ENCODE data around the gene OGFRL1.

Gene OGFRL1

DNA sequence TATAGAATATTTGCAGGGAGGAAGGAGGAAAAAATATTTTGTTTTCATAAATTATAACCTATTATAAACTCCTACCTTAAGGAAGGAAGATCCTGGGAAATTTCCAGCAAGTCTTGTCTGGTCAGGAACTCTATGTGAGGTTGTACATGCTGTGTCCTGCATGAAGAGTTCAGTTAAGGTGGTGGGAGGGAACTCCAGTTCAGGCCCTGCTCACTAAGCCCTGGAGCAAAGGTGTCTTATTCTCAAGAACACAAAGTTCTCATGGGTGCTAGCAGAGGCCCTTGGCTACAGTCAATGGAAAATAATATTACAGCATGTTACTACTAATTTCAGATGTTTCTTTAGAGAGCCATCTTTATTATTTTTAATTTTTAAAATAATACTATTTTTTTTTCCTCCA lies 3.8 kb upstream of the OGFRL1 start:
- no peak for DNase-seq

DNA sequence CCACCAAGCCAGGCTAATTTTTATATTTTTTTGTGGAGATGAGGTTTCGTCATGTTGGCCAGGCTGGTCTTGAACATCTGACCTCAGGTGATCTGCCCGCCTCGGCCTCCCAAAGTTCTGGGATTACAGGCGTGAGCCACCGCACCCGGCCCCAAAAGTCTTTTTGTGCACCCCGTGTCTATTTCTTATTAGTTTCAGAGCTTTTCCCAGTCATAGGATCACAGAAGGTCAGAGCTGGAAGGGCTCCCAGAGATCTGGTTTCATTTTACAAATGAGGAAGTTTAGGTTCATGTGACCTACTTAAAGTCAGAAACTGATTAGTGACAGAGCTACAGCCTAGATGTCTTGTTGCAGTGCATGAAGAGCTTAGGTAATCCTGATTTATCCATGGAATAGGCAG lies 1.6 kb upstream of the OGFRL1 start:
- peak in 1 of 56 donors; percentile 4 for DNase-seq

DNA sequence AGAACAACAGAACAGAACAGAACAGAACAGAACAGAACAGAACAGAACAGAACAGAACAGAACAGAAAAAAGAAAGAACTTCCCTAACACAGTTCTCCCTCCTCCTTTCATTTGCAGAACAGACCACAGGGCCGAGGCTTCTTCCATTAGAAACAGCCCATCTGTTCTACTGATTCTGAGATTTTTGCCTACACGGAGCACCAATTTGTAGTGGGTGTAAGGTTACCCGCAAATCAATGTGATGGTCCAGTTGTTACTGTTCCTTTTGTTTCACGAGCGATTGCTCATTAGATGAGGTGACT lies 734 bp upstream of the OGFRL1 start:
- no peak for DNase-seq

DNA sequence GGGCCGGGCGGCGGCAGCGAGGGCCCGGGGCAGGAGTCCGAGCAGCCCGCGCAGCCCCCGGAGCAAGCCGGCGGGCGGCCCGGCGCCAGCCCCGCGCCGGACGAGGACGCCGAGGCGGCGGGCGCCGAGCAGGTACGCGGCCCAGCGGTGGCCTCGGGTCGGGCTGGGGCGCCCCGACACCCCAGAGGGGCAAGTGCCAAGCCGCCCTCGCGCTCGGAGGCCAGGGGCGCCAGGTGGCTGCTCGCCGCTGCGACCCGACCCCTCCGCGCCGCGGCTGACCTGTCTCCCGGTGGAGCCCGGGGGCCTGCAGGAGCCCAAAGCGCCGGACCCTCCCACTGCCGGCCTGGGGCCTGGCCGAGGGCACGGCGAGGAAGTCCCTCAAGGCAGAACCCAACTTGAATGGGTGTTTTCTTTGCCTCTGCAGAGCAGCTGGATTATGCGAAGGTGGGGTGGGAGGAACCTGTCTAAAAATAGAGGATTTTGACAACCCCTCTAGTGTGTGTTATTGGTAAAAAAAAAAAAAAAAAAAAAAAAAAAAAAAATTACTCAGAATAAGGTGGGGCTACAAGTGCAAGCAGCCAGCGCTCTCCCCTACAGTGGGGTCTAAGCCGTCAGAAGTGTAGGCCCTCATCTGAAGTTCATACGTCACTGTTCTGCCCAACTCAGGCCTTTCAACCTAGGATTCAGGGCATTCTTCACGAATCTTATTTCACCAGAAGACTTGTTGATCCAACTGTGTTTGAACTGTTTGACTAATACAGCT lies 609 bp downstream of the OGFRL1 start:
- DNase-seq: peak in 24 of 56 donors; percentile 5 to 63 (median 24)

DNA sequence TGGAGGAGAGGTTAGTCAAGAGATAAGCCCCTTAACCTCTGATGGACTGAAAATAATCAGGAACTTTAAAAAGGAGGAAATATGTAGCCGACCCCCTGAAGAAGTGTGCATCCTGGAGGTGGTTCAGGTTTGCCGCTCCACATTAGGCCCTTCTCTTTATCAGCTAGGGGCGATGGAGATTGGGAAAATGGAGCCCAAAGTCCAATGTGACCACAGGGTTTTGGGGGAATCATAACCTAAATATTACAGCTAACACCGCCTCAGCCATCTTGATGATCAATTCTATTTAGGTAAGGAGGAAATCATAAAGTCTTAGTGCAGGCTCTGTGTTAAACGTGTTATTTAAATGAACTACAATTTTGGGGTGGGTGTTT lies 1.2 kb downstream of the OGFRL1 start:
- DNase-seq: no peak

DNA sequence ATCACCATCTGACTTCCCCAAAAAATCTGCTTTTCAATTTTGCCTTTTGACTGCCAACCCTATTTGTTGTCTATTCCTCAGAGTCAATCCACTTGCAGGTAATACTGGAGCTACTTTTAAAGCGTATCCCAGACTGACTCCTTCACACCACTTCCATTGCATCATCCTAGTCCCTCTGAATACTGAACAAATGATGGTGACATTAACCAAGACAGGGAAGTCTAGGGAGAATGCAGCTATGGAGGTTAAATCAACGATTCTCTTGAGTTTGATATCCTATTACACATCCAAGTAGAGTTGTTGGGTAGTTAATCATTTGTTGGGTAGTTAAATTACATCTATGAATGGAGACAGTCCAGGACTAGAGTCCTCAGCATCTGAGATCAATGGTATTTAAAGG lies 2.0 kb downstream of the OGFRL1 start:
- no peak for DNase-seq

DNA sequence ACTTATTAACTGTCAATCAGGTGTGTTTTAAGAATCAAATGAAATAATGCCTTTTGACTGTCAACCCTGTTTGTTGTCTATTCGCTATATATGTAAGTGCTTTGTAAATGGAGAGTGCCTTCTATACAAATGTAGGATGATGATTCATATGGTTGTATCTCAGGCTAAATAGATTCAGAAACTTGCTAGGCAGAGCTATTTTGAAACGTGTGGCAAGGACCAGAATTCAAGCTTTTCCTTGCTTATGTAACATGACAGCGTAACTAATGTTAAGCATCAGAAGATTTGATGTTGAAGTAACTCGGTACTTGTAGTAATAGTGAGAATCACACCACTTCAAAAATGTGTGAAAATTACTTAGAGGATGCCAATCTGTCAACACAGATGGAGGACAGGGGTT lies 3.4 kb downstream of the OGFRL1 start:
- no peak for DNase-seq

DNA sequence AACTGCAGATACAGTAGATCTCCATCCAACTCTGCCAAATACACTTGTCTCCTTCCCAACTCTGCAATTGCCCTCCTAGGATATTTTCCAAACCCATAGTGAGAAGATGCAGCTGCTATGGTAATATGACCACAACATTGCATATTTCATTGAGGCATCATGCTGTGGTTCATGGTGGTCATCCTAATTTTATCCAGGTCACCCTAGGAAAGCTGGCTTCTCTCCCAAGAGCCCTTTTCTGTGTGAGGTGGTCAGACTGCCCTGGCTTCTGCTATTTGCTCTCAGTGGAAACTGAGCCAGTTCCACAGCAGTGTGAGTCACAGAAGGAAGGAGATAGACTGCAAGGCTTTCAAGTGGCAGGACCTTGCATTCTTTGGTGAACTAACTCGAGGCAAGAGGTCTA lies 5.5 kb downstream of the OGFRL1 start:
- peak in 2 of 56 donors; percentile 14 to 21 for DNase-seq

DNA sequence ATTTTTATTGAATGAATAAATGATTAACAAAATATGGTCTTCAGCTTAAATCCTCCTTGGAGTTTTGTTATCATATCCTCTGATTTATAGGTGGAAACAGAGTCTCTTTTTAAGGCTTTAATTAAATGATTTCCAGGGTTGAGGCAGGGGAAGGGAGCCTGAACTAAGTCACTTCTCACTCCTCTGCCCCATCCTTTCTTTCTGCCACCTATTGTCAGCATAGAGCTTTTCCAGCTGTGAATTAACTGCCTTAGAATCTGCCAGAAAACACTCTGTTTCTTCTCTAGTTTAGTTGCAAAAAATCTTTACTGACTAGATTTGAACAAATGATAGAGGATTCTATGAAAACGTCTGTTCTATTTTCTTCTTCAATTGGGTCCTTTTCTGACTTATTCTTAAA lies 9.8 kb downstream of the OGFRL1 start:
- DNase-seq: no peak

DNA sequence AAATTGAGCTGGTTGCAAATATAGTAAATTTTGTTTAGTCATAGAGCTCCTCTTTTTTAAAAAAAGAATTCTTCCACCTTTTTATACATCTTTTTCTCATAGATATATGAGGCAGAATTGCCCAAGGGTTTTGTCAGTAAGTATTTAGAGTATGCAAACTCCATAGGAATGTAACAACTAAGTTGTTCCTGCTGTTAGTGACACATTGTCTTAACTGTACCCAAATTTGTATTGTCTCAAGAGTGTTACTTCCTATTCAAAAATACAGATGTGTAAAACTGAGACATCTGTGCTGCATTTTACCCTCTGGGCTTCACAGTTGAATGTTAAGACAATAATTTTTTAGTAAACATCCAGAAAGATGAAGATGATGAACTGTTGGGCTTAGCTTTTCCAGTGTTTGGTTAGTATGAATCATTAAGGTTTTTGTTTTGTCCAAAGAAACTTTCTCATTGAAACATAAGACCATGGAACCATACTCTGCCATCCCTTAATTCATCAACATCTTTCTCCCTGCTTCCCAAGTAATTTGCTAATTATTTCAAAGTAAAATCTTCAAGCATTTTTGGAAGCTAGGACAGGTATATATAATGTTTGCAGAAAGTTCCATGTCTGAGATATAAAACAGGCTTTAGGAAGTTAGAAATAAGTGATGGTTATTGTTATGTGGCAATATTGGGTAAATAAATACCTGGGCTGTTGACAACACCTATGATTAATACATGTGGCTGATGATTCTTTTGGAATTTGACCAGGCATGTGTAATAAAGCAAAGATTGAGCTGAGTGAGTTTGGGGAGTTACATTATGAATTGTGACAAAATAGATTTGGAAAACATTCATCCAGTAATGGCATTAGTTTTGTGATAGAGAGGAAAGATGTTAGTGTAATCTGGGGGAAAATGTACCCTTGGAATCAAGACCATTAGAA lies 11.2 kb downstream of the OGFRL1 start:
- no peak for DNase-seq

DNA sequence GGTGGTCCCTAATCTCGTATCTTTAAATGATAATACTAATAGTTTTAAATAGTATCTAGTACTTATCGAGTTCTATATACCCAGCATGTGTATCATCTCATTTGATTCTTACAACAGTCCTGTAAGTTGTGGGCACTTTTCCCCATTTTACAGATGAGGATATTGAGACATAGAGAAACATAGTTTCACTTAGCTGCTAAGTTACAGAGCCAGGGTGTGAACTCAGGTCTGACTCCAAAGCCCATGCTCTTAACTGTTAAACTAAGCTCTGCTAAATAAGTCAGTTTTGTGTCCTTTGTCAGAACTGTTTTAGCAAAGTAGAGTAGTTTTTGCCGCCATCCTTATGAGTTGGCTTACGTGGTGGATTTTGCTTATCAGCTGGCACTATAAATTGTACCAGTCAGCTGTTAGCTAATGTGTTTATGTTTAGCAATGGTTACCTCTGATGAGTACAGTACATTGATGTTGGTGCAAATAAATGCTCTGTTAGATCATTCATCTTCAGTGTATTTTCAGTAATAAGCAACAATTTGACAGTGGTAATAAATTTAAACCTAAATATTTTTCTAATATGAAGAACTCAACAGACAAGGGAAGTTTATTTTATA lies 12.1 kb downstream of the OGFRL1 start:
- no peak for DNase-seq

DNA sequence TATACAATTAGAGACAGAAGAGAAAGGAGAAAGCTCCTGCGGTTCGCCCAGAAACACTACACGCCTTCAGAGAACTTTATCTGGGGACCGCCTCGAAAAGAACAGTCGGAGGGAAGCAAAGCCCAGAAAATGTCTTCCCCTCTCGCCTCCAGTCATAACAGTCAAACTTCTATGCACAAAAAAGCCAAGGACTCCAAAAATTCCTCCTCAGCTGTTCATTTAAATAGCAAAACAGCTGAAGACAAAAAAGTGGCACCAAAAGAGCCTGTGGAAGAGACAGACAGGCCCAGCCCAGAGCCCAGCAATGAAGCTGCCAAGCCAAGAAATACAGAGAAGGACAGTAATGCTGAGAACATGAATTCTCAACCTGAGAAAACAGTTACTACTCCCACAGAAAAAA lies 12.9 kb downstream of the OGFRL1 start:
- no peak for DNase-seq

DNA sequence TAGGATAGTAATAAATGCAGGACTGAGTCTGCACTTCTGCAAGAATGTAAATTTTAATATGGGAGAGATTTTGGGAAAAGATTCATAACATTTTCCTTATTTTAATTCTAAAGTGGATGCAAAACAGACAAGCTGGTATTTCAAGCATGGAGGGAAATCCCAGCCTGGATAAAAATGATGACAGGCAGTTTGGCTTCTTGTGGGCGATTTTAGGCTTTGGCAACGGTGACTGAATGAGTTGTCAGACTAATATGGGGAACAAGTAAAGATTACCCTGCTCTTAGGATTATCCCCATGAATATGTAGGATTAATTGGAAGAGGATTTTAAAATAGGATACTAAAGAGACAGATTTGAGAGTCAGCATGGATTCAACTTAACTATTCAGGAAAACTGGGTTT lies 21.0 kb downstream of the OGFRL1 start:
- DNase-seq: no peak

DNA sequence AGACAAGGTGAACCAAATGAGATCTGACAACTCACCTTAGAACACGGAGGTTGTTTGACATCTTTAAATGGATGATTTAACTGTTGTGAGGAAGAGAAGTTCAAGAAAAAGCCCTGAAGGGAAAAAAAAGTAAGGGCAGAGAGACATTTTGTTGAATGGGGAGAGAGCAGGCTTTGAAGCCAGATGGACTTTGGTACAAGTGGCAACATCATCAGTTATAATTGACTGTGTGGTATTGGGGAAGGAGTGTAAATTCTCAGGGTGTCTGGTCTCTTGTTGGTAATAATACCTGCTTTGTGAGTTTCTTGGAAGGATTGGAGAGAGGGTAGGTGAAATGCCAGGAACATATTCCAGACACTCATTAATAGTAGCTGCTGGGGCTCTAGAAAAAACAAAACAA lies 21.6 kb downstream of the OGFRL1 start:
- no peak for DNase-seq

DNA sequence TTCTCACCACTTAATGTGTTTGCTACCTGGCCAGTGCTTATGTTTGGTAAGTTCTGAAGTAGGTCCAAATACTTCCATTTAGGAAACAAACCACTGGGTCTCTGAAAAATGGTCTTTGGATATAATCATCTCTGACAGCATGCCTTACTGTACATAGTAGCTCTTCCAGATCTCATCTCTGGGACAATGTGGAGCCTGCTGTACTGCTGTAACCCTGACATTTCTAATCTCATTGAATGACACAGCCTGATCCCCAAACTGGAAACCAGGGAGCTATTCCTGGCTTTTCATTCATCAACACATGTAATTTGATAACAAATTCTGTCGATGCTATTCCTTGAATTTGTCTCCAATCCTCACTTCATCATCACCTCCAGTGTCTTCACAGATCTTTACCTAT lies 23.5 kb downstream of the OGFRL1 start:
- DNase-seq: no peak

DNA sequence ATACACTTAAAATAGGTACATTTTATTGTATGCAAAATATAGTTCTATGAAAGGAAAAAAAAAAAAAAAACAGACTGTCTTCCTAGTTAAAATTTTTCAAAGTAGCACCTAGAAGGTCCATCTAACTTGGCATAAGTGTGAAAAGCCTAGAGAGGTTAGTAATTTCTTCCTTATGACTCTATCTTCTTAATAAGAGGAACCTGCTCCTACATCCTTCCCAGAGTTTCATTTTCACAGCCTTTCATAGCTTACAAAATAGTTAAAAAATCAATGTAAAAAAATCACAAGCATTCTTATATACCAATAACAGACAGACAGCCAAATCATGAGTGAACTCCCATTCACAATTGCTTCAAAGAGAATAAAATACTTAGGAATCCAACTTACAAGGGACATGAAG lies 28.8 kb downstream of the OGFRL1 start:
- no peak for DNase-seq

DNA sequence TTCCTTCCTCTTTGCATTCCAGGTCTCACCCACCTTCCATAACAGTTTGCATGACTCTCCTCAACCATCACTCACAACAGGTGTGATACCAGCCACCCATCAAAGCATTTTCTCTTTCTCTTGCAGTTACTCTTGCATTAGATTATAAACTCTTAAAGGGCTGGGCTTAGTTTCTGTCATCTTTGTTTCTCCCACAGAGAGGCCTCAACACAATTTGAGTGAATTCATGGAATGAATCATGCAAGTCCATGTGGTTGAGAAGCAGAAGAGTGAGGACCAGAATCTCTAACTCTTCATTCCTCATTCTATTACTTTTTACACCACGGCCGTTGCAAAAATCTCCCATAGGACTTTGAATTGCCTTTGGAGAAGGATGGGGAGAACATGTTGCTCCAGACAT lies 31.4 kb downstream of the OGFRL1 start:
- DNase-seq: no peak

DNA sequence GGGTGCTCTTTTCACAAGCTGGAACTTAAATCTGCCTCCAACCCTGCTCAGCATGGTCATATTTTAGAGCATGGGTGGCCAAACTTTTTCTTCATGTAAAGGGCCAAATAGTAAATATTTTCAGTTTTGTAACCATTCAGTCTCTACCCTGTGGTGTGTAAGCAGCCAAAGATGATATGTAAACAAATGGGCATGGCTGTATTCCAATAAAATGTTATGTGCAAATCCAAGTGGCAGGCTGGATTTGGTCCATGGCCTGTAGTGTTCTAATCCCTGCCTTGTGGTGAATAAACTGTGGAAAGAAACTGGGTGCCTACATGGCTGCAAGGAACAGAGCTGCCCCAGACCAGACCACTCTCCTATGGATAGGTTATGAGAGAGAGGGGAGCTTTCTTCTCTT lies 32.7 kb downstream of the OGFRL1 start:
- DNase-seq: no peak

DNA sequence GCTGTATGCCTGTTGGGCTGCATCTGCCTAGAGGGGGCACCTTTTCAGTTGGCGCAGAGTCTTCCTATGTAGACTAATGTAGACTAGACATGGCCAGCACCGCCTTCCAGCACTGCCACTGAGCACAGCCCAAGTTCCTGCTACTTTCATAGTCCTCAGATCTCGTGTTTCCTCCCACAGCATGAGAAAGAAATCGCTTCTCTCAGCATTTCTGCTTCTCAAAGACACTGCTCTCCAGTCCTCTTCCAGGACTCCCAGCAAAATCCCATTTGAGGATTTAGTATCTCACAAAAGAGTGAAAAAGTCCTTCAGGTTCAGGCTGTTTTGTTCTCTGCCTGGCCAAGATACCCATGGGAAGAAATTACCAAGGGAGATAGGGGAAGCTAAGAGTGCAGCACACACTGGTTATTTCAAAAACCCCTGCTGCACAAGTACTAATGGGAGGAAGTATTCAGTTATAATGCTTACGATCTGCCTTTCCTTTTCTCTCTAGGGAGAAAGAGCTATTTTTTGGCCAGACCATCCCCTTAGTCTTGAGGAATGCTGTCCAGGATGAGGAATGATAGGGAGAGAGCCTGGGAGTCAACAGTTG lies 35.7 kb downstream of the OGFRL1 start:
- DNase-seq: peak in 2 of 56 donors; percentile 4 to 13

DNA sequence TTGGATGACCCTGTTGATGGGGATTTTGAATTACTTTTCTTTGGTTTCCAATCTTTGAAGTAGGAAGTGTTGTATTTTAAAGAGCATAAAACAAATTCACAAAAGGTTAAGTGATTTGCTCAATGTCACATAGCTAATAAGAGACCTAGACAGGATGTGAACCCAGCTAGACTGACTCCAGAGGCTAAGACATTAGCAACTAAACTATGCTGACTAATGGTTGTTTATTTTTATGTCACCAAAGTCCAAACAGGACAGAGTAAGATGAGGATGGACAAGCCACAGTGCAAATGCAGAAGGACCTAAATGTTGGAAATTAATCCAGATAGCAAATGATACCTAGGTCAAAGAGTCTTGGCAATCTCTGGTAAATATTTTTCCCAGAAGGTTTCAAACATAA lies 38.0 kb downstream of the OGFRL1 start:
- no peak for DNase-seq

DNA sequence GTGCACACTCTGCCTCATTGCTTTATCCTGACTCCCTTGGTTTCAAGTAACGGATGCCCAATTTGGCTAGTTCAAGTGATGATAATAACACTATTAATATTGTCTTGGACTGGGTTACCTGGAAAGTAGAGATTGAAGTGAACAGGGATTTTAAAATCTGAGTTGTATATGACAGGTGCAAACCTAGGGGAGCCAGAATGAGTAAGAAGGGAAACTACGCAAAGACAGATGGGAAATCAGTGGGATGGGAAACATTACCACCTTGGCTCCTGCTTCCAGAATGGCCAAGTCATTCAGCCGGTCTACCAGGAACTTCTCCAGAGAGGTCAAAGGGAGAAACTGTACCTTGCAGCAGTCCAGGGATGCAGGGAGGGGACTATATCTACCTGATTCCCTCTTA lies 41.9 kb downstream of the OGFRL1 start:
- DNase-seq: no peak

DNA sequence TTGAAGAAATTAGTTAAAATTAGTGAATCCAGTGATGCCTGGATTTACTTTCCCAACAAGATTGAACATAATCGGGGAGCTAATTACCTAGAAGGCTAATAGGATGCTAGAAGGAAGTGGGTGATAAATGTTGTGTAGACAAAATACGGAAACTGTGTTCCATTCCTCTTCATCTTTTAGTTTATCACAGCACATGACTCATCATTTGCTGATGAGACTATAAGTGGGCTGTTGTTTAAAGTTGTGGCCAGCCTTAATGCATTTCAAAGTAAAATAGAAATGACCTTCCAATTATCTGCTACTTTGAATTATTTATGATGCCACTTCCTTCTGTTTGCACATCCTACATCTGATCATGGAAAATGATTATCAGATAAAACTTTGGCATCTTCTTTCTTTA lies 43.4 kb downstream of the OGFRL1 start:
- no peak for DNase-seq

Data from nucleus accumbens (tissue), 56 donors.